ENCODE results near the gene PRR23E. TPM values are rescaled to one million over a fixed set of nuclear protein-coding genes. Genes with fewer than 3 reads are reported as not detected.

The PRR23E gene
- total and polyA plus RNA-seq, 2 donors (not counting 3 experiments of a cell fraction or from before 2014, with no cell fraction given): not detected

DNA sequence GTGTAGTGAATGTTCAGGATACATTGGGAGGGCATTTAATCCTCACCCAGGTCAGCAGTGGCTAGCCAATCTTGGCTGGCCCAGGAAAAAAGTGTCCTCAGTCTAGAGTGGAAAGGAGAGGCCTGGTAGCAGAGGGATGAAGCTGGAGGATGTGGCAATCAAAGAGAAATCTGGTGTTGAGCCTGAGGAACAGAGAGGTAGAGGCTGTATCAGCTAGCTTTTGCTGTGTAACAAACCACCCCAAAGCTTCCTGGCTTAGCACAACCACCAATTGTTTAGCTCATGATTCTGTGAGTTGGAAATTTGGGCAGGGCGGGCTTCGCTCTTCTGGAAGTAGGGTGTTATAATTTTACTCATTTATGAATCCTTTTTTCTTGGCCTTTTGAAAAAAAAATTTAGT, 49.8 kb upstream of the PRR23E start:
- Histone ChIP-seq H3K9me3 (replicated peaks; ENCODE audit: control insufficient read depth, insufficient read depth, low read length) (no peaks in the 10 kb centered on the region), H2AFZ (ENCODE audit: low read depth, low read length) (no peak overlapping the region), H3K4me2 (ENCODE audit: insufficient read depth, low read length) (no peak overlapping the region), H3K4me3 (replicated peaks in 1 of 3; ENCODE audit: insufficient read depth in 1 of 3, low read depth in 1 of 3, low read length in 3 of 3) (no peak overlapping the region), H4K20me1 (replicated peaks; ENCODE audit: control insufficient read depth, extremely low read depth, insufficient read depth, low read length) (no peaks in the 10 kb centered on the region), H3K9ac (replicated peaks; ENCODE audit: extremely low read depth, insufficient read depth, low read length) (no peak overlapping the region), H3K27me3 (ENCODE audit: control insufficient read depth in 2 of 2, insufficient read depth in 2 of 2, low read length in 2 of 2) (no peaks in the 10 kb centered on the region), H3K4me1 (ENCODE audit: control insufficient read depth, extremely low read depth, insufficient read depth, low read length) (no peaks in the 10 kb centered on the region), H3K9me1 (replicated peaks; ENCODE audit: control insufficient read depth, extremely low read depth, insufficient read depth, low read length) (no peaks in the 10 kb centered on the region), H3K79me2 (ENCODE audit: control insufficient read depth, insufficient read depth, low read length) (no peaks in the 10 kb centered on the region), H3K27ac (ENCODE audit: insufficient read depth, low read depth, low read length) (no peak overlapping the region), H3K36me3 (ENCODE audit: control insufficient read depth in 2 of 2, extremely low read depth in 1 of 2, insufficient read depth in 2 of 2, low read length in 2 of 2) (no peaks in the 10 kb centered on the region)
- no peak for TF ChIP-seq JUN (IDR thresholded peaks at IDR 0.05; ENCODE audit: borderline replicate concordance, insufficient read depth, insufficient read length, low read depth)
- no peak for TF ChIP-seq POLR2AphosphoS5 (IDR thresholded peaks at IDR 0.05; ENCODE audit: insufficient read depth, low read depth, low read length)
- TF ChIP-seq, protein P1, sequence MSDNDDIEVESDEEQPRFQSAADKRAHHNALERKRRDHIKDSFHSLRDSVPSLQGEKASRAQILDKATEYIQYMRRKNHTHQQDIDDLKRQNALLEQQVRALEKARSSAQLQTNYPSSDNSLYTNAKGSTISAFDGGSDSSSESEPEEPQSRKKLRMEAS (IDR thresholded peaks at IDR 0.05; ENCODE audit: insufficient read depth, insufficient read length): no peak
- no peak for TF ChIP-seq FOS (IDR thresholded peaks at IDR 0.05; ENCODE audit: borderline replicate concordance, insufficient read depth, low read length)
- no peak for TF ChIP-seq MYC (IDR thresholded peaks at IDR 0.05; ENCODE audit: low read depth, low read length)
- no peak for TF ChIP-seq GATA2 (IDR thresholded peaks at IDR 0.05; ENCODE audit: insufficient read depth, insufficient read length, low read depth, low read length)
- TF ChIP-seq, protein P2, sequence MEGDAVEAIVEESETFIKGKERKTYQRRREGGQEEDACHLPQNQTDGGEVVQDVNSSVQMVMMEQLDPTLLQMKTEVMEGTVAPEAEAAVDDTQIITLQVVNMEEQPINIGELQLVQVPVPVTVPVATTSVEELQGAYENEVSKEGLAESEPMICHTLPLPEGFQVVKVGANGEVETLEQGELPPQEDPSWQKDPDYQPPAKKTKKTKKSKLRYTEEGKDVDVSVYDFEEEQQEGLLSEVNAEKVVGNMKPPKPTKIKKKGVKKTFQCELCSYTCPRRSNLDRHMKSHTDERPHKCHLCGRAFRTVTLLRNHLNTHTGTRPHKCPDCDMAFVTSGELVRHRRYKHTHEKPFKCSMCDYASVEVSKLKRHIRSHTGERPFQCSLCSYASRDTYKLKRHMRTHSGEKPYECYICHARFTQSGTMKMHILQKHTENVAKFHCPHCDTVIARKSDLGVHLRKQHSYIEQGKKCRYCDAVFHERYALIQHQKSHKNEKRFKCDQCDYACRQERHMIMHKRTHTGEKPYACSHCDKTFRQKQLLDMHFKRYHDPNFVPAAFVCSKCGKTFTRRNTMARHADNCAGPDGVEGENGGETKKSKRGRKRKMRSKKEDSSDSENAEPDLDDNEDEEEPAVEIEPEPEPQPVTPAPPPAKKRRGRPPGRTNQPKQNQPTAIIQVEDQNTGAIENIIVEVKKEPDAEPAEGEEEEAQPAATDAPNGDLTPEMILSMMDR (IDR thresholded peaks at IDR 0.05; ENCODE audit: extremely low read depth in 1 of 2, insufficient read depth in 1 of 2, low read depth in 1 of 2, low read length in 2 of 2): no peak
- TF ChIP-seq POLR2A (IDR thresholded peaks at IDR 0.05; ENCODE audit: low read depth, low read length): no peak
- TF ChIP-seq EZH2 (IDR thresholded peaks at IDR 0.05; ENCODE audit: borderline replicate concordance, low read depth, low read length, severe bottlenecking): no peak
- BruUV-seq (replicated peaks): no TSS peak
- CTCF ChIA-PET: interaction anchor here (1.2 kb wide), 1 partner anchor 9 kb away, joined by 4 read pairs; no protein-coding TSS in a partner anchor
- dilution Hi-C loops (cut with MboI; ENCODE audit: extremely low pct_ligation_motif_present, low sequenced_read_pairs) (no loop called here), intact Hi-C loops (cut with micrococcal nuclease) (no loop called here)
- FAIRE-seq (no peak), DNase-seq (ENCODE audit: low read depth, low spot score) (no peak)
- POLR2A ChIA-PET: no interaction called here

All from endothelial cell of umbilical vein (primary cell).